H1 (cell line): ENCODE data around the gene FBN1. TPM values are rescaled to one million over a fixed set of nuclear protein-coding genes. Genes with fewer than 3 reads are reported as not detected.

Experiments
- CTCF ChIA-PET: fragments of 300-600 bp; sonication (Branson Sonifier 250); formaldehyde crosslinking; loops from one replicate; lab custom pipeline; 2021; ENCODE audit not compliant: partially characterized antibody; lab: Charles Lee
- POLR2A ChIA-PET: fragments of 300-600 bp; sonication (Branson Sonifier 250); formaldehyde crosslinking; loops from one replicate; lab custom pipeline; 2021; ENCODE audit warnings: inconsistent platforms; ENCODE audit not compliant: partially characterized antibody; lab: Charles Lee
- DNase-seq, 2 experiments: peaks; one replicate each; pipeline versions ENCODE4 v3.0.0 to v3.0.0-alpha.2; 2010 to 2022; ENCODE audit warnings: low spot score in 2 of 2, low read depth in 1 of 2, mixed read lengths in 1 of 2
- FAIRE-seq: peaks from 2 replicates; lab custom pipeline; 2011; peaks lifted over from hg19 to GRCh38; lab: Jason Lieb, UNC
- H2AFZ ChIP-seq: 2 replicates; pipeline ENCODE4 v1.8.1; 2012; ENCODE audit warnings: low read length, inconsistent platforms
- H2AK5ac ChIP-seq: 2 replicates; pipeline ENCODE4 v1.6.1; 2013; ENCODE audit warnings: low read depth, low read length
- H2BK120ac ChIP-seq: replicated peaks from 2 replicates; pipeline ENCODE3; 2013; ENCODE audit warnings: low read depth, low read length, inconsistent platforms
- H2BK12ac ChIP-seq: 2 replicates; pipeline ENCODE4 v1.6.1; 2013; ENCODE audit warnings: low read depth, low read length
- H2BK15ac ChIP-seq: 2 replicates; pipeline ENCODE4 v1.6.1; 2013; ENCODE audit warnings: low read length
- H2BK20ac ChIP-seq: 2 replicates; pipeline ENCODE4 v1.6.1; 2013; ENCODE audit warnings: low read length
- H2BK5ac ChIP-seq: 2 replicates; pipeline ENCODE4 v1.6.1; 2013; ENCODE audit warnings: low read depth, low read length
- H3K14ac ChIP-seq: 2 replicates; pipeline ENCODE4 v1.6.1; 2013; ENCODE audit warnings: inconsistent platforms; ENCODE audit not compliant: insufficient read length
- H3K18ac ChIP-seq: 2 replicates; pipeline ENCODE4 v1.6.1; 2013; ENCODE audit warnings: low read length; ENCODE audit errors: extremely low read depth
- H3K23ac ChIP-seq: 2 replicates; pipeline ENCODE4 v1.6.1; 2013; ENCODE audit warnings: inconsistent platforms; ENCODE audit not compliant: insufficient read length
- H3K23me2 ChIP-seq: 2 replicates; pipeline ENCODE4 v1.6.1; 2013; ENCODE audit warnings: low read depth, low read length
- H3K27ac ChIP-seq: 2 replicates; pipeline ENCODE4 v1.6.1; 2011; ENCODE audit warnings: low read depth, low read length, inconsistent platforms
- H3K27me3 ChIP-seq, 4 experiments: replicated peaks in 1 of 4; 1 replicate in 1 of 4; 2 replicates in 3 of 4; pipeline versions ENCODE4 v1.6.1 to v1.8.1; 2011 to 2013; ENCODE audit warnings: low read length in 3 of 4, mild to moderate bottlenecking in 3 of 4, inconsistent platforms in 2 of 4, mixed read lengths in 2 of 4, moderate library complexity in 1 of 4; ENCODE audit not compliant: control insufficient read depth in 3 of 4, insufficient read depth in 3 of 4; ENCODE audit errors: extremely low read depth in 1 of 4
- H3K36me3 ChIP-seq, 4 experiments: 2 replicates each; pipeline versions ENCODE4 v1.6.1 to v1.8.1; 2011 to 2013; ENCODE audit warnings: mild to moderate bottlenecking in 4 of 4, low read length in 3 of 4, moderate library complexity in 2 of 4, control low read depth in 1 of 4, inconsistent platforms in 1 of 4; ENCODE audit not compliant: insufficient read depth in 4 of 4, control insufficient read depth in 2 of 4
- H3K4ac ChIP-seq: replicated peaks from 2 replicates; pipeline ENCODE3; 2013; ENCODE audit warnings: low read length, low read depth, mixed read lengths, inconsistent platforms; ENCODE audit not compliant: insufficient read length
- H3K4me1 ChIP-seq, 4 experiments: replicated peaks in 1 of 4; 1 replicate in 1 of 4; 2 replicates in 3 of 4; pipeline versions ENCODE4 v1.6.1 to v1.8.1; 2011 to 2013; ENCODE audit warnings: low read length in 3 of 4, inconsistent platforms in 2 of 4, mixed read lengths in 1 of 4; ENCODE audit not compliant: insufficient read depth in 4 of 4, control insufficient read depth in 3 of 4
- H3K4me2 ChIP-seq, 2 experiments: 2 replicates each; pipeline versions ENCODE4 v1.6.1 to v1.8.1; 2011 to 2013; ENCODE audit warnings: low read depth in 2 of 2, low read length in 2 of 2, control low read depth in 1 of 2, inconsistent platforms in 1 of 2, mild to moderate bottlenecking in 1 of 2; ENCODE audit not compliant: insufficient read depth in 1 of 2
- H3K4me3 ChIP-seq, 4 experiments: fragments of 200-600, 300-600 bp in 1 of 4; sonication (generic), shearing (Covaris generic), sonication (Bioruptor Twin) in 1 of 4; 2 replicates each; pipeline versions ENCODE4 v1.5.1 to v1.8.1; 2011 to 2016; ENCODE audit warnings: low read length in 4 of 4, low read depth in 3 of 4, control low read depth in 2 of 4, inconsistent platforms in 2 of 4, mild to moderate bottlenecking in 2 of 4, mixed read lengths in 1 of 4, moderate library complexity in 1 of 4; ENCODE audit not compliant: insufficient read depth in 2 of 4; ENCODE audit errors: extremely low read depth in 1 of 4
- H3K56ac ChIP-seq: replicated peaks from 2 replicates; pipeline ENCODE3; 2013; ENCODE audit warnings: low read depth, mild to moderate bottlenecking, mixed read lengths, low read length, inconsistent platforms; ENCODE audit not compliant: insufficient read length
- H3K79me1 ChIP-seq: 2 replicates; pipeline ENCODE4 v1.6.1; 2013; ENCODE audit warnings: low read depth, low read length, control low read depth
- H3K79me2 ChIP-seq, 2 experiments: 2 replicates each; pipeline versions ENCODE4 v1.6.1 to v1.8.1; 2012 to 2013; ENCODE audit warnings: low read length in 2 of 2, mild to moderate bottlenecking in 2 of 2, inconsistent platforms in 1 of 2; ENCODE audit not compliant: insufficient read depth in 2 of 2, control insufficient read depth in 1 of 2
- H3K9ac ChIP-seq, 4 experiments: replicated peaks in 1 of 4; 1 replicate in 1 of 4; 2 replicates in 3 of 4; pipeline versions ENCODE4 v1.6.1 to v1.8.1; 2011 to 2013; ENCODE audit warnings: low read depth in 3 of 4, low read length in 3 of 4, control low read depth in 2 of 4, mild to moderate bottlenecking in 2 of 4, moderate library complexity in 2 of 4, inconsistent platforms in 1 of 4; ENCODE audit errors: extremely low read depth in 1 of 4
- H3K9me3 ChIP-seq, 2 experiments: 2 replicates each; pipeline versions ENCODE4 v1.6.1 to v1.8.1; 2012 to 2013; ENCODE audit warnings: mild to moderate bottlenecking in 2 of 2, moderate library complexity in 2 of 2, control low read depth in 1 of 2, inconsistent platforms in 1 of 2, low read depth in 1 of 2, low read length in 1 of 2, mixed read lengths in 1 of 2; ENCODE audit not compliant: insufficient read depth in 2 of 2
- H4K20me1 ChIP-seq, 2 experiments: replicated peaks in 1 of 2; 2 replicates each; pipeline versions ENCODE3 to v1.8.1; 2011 to 2013; ENCODE audit warnings: inconsistent platforms in 2 of 2, low read length in 2 of 2, mild to moderate bottlenecking in 1 of 2; ENCODE audit not compliant: insufficient read depth in 2 of 2, control insufficient read depth in 1 of 2
- H4K5ac ChIP-seq: 2 replicates; pipeline ENCODE4 v1.6.1; 2013; ENCODE audit warnings: low read length, low read depth, mixed read lengths, inconsistent platforms; ENCODE audit not compliant: insufficient read length
- H4K8ac ChIP-seq: 2 replicates; pipeline ENCODE4 v1.8.0; 2013; ENCODE audit warnings: mild to moderate bottlenecking, moderate library complexity, low read length, inconsistent platforms; ENCODE audit not compliant: insufficient read depth; ENCODE audit errors: extremely low read depth
- H4K91ac ChIP-seq: replicated peaks from 2 replicates; pipeline ENCODE3; 2013; ENCODE audit warnings: low read length, mixed read lengths, inconsistent platforms; ENCODE audit not compliant: insufficient read length
- CEBPB ChIP-seq: IDR thresholded peaks from 2 replicates; pipeline ENCODE4 v1.6.1; 2012; ENCODE audit warnings: low read depth, low read length
- CHD1 ChIP-seq: IDR thresholded peaks from 2 replicates; pipeline ENCODE4 v1.6.1; 2012; ENCODE audit warnings: low read depth, low read length, improper control_type of control experiment
- FOSL1 ChIP-seq: IDR thresholded peaks from 2 replicates; pipeline ENCODE4 v1.6.1; 2011; ENCODE audit warnings: mild to moderate bottlenecking, low read depth, low read length, moderate library complexity; ENCODE audit not compliant: insufficient read depth
- KDM5A ChIP-seq: fragments of 200-600 bp; IDR thresholded peaks from 2 replicates; pipeline ENCODE4 v1.7.1; 2012; ENCODE audit warnings: mild to moderate bottlenecking, low read length, inconsistent platforms, mixed read lengths
- SIRT6 ChIP-seq: IDR thresholded peaks from one replicate; pipeline ENCODE4 v1.7.1; 2012; ENCODE audit warnings: low read length, inconsistent platforms
- SP1 ChIP-seq: IDR thresholded peaks from 2 replicates; pipeline ENCODE4 v1.6.1; 2011; ENCODE audit warnings: low read depth, low read length
- SP2 ChIP-seq: IDR thresholded peaks from 2 replicates; pipeline ENCODE4 v1.6.1; 2012; ENCODE audit warnings: mild to moderate bottlenecking, low read length, inconsistent platforms
- WGBS, 2 experiments: shearing (Covaris generic) in 1 of 2; methylation state at CpG; one replicate each; pipeline versions ENCODE4 v1.1.6 to v1.1.7; 2013 to 2015; ENCODE audit warnings: low lambda C conversion rate in 2 of 2, mixed read lengths in 2 of 2, inconsistent platforms in 1 of 2, low coverage in 1 of 2, missing lambda C conversion rate in 1 of 2; ENCODE audit not compliant: insufficient replicate concordance in 2 of 2, insufficient coverage in 1 of 2, insufficient read length in 1 of 2; ENCODE audit errors: extremely low coverage in 1 of 2, missing lambda C conversion rate in 1 of 2; 5-methylcytosine and 5-hydroxymethylcytosine counted together
- polyA plus RNA-seq, 7 experiments: library from polyadenylated mRNA; depleted of rRNA in 3 of 7; stranded (reverse) in 5 of 7; unstranded in 2 of 7; fragments of >200 nt in 5 of 7; fragments of 200-250 nt in 2 of 7; gene quantifications; 1 replicate in 5 of 7; 2 replicates in 1 of 7; 4 replicates in 1 of 7; pipeline versions ENCODE4 v1.2.1 to v1.2.3, GENCODE V29; 2011 to 2013; ENCODE audit warnings: missing spikeins in 2 of 7, mixed read lengths in 2 of 7
- total RNA-seq: library from RNA; stranded (reverse); fragmentation: NEBNext Ultra II Directional; extraction: Animal tissue kit (Norgen Biotek cat#: 25700); gene quantifications from 2 replicates; pipeline ENCODE4 v1.2.1, GENCODE V29; 2021
- TF ChIP-seq, protein P1 (sequence below), 3 experiments: IDR thresholded peaks; 1 replicate in 2 of 3; 2 replicates in 1 of 3; pipeline versions ENCODE4 v1.5.1 to v1.6.1; 2011; ENCODE audit warnings: low read length in 3 of 3, mild to moderate bottlenecking in 3 of 3, inconsistent platforms in 2 of 3, low read depth in 1 of 3, moderate library complexity in 1 of 3; ENCODE audit not compliant: insufficient read depth in 1 of 3; ENCODE audit errors: control extremely low read depth in 1 of 3

The FBN1 gene
- total and polyA plus RNA-seq, 2 of the 8 experiments (the other 6 are each of a cell fraction or from before 2014, with no cell fraction given), result 3.0 to 4.0 TPM

GRCh38 chr15:48433226-48433886 lies 212.2 kb downstream of the FBN1 start:
- H3K4me3 ChIP-seq, result no peak overlapping the region
- no peak overlapping the region for H3K9ac ChIP-seq
- FAIRE-seq, result no peak
- no peaks in the 10 kb centered on the region for H3K27me3 ChIP-seq
- no peaks in the 10 kb centered on the region for H3K79me2 ChIP-seq
- H3K79me1 ChIP-seq, result no peaks in the 10 kb centered on the region
- ChIA-PET POLR2A (no interaction called here), CTCF (interaction anchor here (0.9 kb wide), 1 partner anchor 81 kb away, joined by 3 read pairs; no protein-coding TSS in a partner anchor)
- H3K27ac ChIP-seq, result no peak overlapping the region
- no peak overlapping the region for H2BK20ac ChIP-seq
- no peak overlapping the region for H3K18ac ChIP-seq
- no peak overlapping the region for H4K91ac ChIP-seq
- no peak for DNase-seq
- no peak overlapping the region for H2BK120ac ChIP-seq
- H2AFZ ChIP-seq, result no peak overlapping the region
- H3K14ac ChIP-seq, result no peak overlapping the region
- H3K4me1 ChIP-seq, result no peaks in the 10 kb centered on the region
- H3K4ac ChIP-seq, result no peak overlapping the region
- no peak overlapping the region for H2AK5ac ChIP-seq
- H2BK15ac ChIP-seq, result no peak overlapping the region
- no peaks in the 10 kb centered on the region for H4K20me1 ChIP-seq
- no peak overlapping the region for H3K4me2 ChIP-seq
- 89% methylated on average over 3 of the region's 3 CpGs; no CpG with 5 or more reads in 1 of the 2 experiments for WGBS, 2 experiments
- H4K5ac ChIP-seq, result no peak overlapping the region
- TF ChIP-seq, protein P1, sequence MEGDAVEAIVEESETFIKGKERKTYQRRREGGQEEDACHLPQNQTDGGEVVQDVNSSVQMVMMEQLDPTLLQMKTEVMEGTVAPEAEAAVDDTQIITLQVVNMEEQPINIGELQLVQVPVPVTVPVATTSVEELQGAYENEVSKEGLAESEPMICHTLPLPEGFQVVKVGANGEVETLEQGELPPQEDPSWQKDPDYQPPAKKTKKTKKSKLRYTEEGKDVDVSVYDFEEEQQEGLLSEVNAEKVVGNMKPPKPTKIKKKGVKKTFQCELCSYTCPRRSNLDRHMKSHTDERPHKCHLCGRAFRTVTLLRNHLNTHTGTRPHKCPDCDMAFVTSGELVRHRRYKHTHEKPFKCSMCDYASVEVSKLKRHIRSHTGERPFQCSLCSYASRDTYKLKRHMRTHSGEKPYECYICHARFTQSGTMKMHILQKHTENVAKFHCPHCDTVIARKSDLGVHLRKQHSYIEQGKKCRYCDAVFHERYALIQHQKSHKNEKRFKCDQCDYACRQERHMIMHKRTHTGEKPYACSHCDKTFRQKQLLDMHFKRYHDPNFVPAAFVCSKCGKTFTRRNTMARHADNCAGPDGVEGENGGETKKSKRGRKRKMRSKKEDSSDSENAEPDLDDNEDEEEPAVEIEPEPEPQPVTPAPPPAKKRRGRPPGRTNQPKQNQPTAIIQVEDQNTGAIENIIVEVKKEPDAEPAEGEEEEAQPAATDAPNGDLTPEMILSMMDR (IDR thresholded peaks at IDR 0.05; ENCODE audit: control extremely low read depth in 1 of 3, insufficient read depth in 1 of 3, low read depth in 1 of 3, low read length in 3 of 3), result no peak
- TF ChIP-seq FOSL1 (no peak), SP1 (no peak), SIRT6 (no peak), CEBPB (no peak), SP2 (no peak), KDM5A (no peak), CHD1 (no peak)
- no peaks in the 10 kb centered on the region; a peak in 1 of 8 replicates for H3K36me3 ChIP-seq
- H2BK12ac ChIP-seq, result no peak overlapping the region
- no peak overlapping the region for H3K23ac ChIP-seq
- no peaks in the 10 kb centered on the region for H3K9me3 ChIP-seq
- no peak overlapping the region for H3K56ac ChIP-seq
- no peak overlapping the region for H2BK5ac ChIP-seq
- no peaks in the 10 kb centered on the region for H3K23me2 ChIP-seq
- no peak overlapping the region for H4K8ac ChIP-seq
